Calu3 (cell line): ENCODE measurements around the gene RBM26. TPM values are rescaled to one million over a fixed set of nuclear protein-coding genes. Genes with fewer than 3 reads are reported as not detected.

Source experiments
- BruUV-seq: library from RNA; stranded (reverse); fragments of 400-500 nt; replicated peaks from 2 replicates; lab custom pipeline; 2021; lab: Mats Ljungman, UMichigan
- CTCF ChIA-PET: fragments of 300-600 bp; sonication (Branson Sonifier 250); formaldehyde crosslinking; loops from one replicate; lab custom pipeline; 2022; ENCODE audit warnings: antibody characterized with exemption; lab: Charles Lee
- DNase-seq: peaks from one replicate; pipeline ENCODE4 v3.0.0; 2022
- H3K27ac Mint-ChIP-seq: one replicate; pipeline ENCODE4 v1.8.0; 2022; ENCODE audit warnings: mixed read lengths; ENCODE audit not compliant: unreplicated experiment
- H3K27me3 Mint-ChIP-seq: one replicate; pipeline ENCODE4 v1.8.0; 2022; ENCODE audit warnings: mixed read lengths; ENCODE audit not compliant: unreplicated experiment
- H3K36me3 Mint-ChIP-seq: one replicate; pipeline ENCODE4 v1.8.0; 2022; ENCODE audit warnings: mild to moderate bottlenecking, moderate library complexity, mixed read lengths; ENCODE audit not compliant: insufficient read depth, unreplicated experiment
- H3K4me1 Mint-ChIP-seq: one replicate; pipeline ENCODE4 v1.8.0; 2022; ENCODE audit warnings: mild to moderate bottlenecking, low read depth, mixed read lengths; ENCODE audit not compliant: unreplicated experiment
- H3K4me3 Mint-ChIP-seq: one replicate; pipeline ENCODE4 v1.8.0; 2022; ENCODE audit warnings: mild to moderate bottlenecking, low read depth, moderate library complexity, mixed read lengths; ENCODE audit not compliant: unreplicated experiment
- H3K9me3 Mint-ChIP-seq: one replicate; pipeline ENCODE4 v1.8.0; 2022; ENCODE audit warnings: low read depth, mixed read lengths; ENCODE audit not compliant: unreplicated experiment
- CTCF ChIP-seq: fragments of 200-600 bp; IDR thresholded peaks from one replicate; pipeline ENCODE4 v1.8.0; 2022; ENCODE audit warnings: antibody characterized with exemption; ENCODE audit not compliant: unreplicated experiment
- intact Hi-C: fragments of 100-400 bp; cut with micrococcal nuclease; formaldehyde crosslinking; loops from one replicate; pipeline ENCODE4 v1.10.0; 2022; ENCODE audit not compliant: unreplicated experiment
- total RNA-seq: library from RNA; stranded (reverse); gene quantifications from 2 replicates; pipeline ENCODE4 v1.2.3, GENCODE V29; 2022

The RBM26 gene
- total RNA-seq, 1 experiment from 2014 or later: 19.2 TPM

GRCh38 chr13:79389026-79389425 is 17.0 kb downstream of the RBM26 start:
- Mint-ChIP-seq H3K27me3 (no peaks in the 10 kb centered on the region), H3K4me3 (no peak overlapping the region), H3K27ac (no peak overlapping the region), H3K4me1 (peaks cover 13% of the 10 kb centered on the region), H3K36me3 (peaks cover 5% of the 10 kb centered on the region), H3K9me3 (no peaks in the 10 kb centered on the region)
- DNase-seq: no peak
- intact Hi-C loops: no loop called here
- CTCF ChIA-PET: no interaction called here
- no TSS peak for BruUV-seq
- TF ChIP-seq CTCF: no peak

DNA sequence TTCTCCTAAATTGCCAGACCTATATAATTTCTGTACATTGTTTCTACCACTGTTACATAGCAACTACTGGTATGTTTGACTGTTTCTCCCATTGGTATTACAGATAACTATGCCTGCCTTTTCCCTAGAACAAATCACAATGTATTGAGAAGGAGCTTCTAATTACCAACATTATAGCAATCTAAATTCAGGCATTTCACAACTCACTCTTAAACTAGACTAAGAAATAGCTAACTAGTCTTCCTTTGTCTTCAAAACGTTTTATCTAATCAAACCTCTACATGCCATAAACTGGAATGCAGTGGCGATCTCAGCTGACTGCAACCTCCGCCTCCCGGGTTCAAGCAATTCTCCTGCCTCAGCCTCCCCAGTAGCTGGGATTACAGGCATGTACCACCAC is 18.2 kb downstream of the RBM26 start:
- BruUV-seq: no TSS peak
- TF ChIP-seq CTCF: no peak
- CTCF ChIA-PET: no interaction called here
- Mint-ChIP-seq H3K27me3 (no peaks in the 10 kb centered on the region), H3K9me3 (no peaks in the 10 kb centered on the region), H3K4me1 (peaks cover 10% of the 10 kb centered on the region), H3K36me3 (no peaks in the 10 kb centered on the region), H3K4me3 (no peak overlapping the region), H3K27ac (no peak overlapping the region)
- intact Hi-C loops: no loop called here
- DNase-seq: no peak

DNA sequence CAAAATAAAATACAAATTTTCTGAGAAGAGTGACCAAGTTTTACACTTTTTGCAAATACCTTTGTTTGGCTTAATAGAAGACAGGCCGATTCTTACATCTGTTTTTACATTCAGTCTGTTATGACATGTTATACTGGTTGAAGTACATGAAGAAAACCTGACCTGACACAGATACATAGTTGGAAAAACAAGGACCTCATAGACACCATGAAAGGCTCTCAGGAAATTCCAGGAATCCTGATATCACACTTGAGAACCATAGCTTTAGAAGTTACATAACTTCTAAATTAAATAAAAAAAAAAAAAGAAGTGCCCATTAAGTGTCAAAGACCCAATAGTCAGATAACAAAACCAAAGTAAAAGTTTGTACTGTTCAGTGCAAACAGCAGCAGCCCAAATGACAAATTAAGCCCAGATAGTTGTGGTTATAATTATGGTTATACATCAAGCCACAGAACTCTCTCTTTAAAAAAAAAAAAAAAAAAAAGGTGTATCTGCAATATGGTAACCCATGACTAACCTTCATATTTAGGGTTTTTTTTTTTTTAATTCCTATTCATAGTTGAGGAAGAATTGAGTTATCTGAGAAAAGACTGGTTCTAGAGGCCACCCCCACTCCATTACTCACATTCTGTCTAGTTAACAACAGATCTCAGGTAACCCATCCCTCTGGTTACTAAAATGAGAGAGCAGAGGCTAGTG is 19.8 kb downstream of the RBM26 start:
- DNase-seq: no peak
- no peaks in the 10 kb centered on the region for H3K27me3 Mint-ChIP-seq
- H3K36me3 Mint-ChIP-seq: no peaks in the 10 kb centered on the region
- TF ChIP-seq CTCF: no peak
- intact Hi-C loops: no loop called here
- CTCF ChIA-PET: no interaction called here
- H3K9me3 Mint-ChIP-seq: no peaks in the 10 kb centered on the region
- H3K4me1 Mint-ChIP-seq: peaks cover 17% of the 10 kb centered on the region
- BruUV-seq: no TSS peak
- H3K27ac Mint-ChIP-seq: no peak overlapping the region
- no peak overlapping the region for H3K4me3 Mint-ChIP-seq

- Mint-ChIP-seq H3K36me3 (no peaks in the 10 kb centered on the region), H3K27ac (no peak overlapping the region), H3K4me3 (no peak overlapping the region), H3K27me3 (no peaks in the 10 kb centered on the region), H3K4me1 (peaks cover 17% of the 10 kb centered on the region), H3K9me3 (no peaks in the 10 kb centered on the region)
- no peak for TF ChIP-seq CTCF
- no peak for DNase-seq
- CTCF ChIA-PET: no interaction called here
- BruUV-seq: no TSS peak
- intact Hi-C loops: no loop called here
These were observed 20.4 kb downstream of the RBM26 start for GRCh38 chr13:79385694-79386093.
